K562 (cell line): Measurements from ENCODE around the gene KDM4C. TPM values are rescaled to one million over a fixed set of nuclear protein-coding genes. Genes with fewer than 3 reads are reported as not detected.

ENCODE experiments used
- ATAC-seq: fragments of 200-7000 bp; cut with Tn5 transposase; 3 replicates; pipeline ENCODE4 v1.9.1; 2020; ENCODE audit warnings: moderate library complexity
- BruUV-seq: library from RNA; stranded (reverse); fragments of 400-500 nt; replicated peaks from 2 replicates; lab custom pipeline; 2021; lab: Mats Ljungman, UMichigan
- CTCF ChIA-PET: fragments of 300-600 bp; formaldehyde crosslinking; extraction: SDS; loops from one replicate; lab custom pipeline; 2021; ENCODE audit warnings: low intra/inter-chr PET ratio; lab: Yijun Ruan, JAX
- POLR2A ChIA-PET: fragments of 300-600, 350-650 bp; sonication (Branson Sonifier 250); formaldehyde crosslinking; extraction: SDS; loops from one replicate; lab custom pipeline; 2021; ENCODE audit warnings: antibody characterized with exemption, inconsistent platforms; lab: Yijun Ruan, JAX
- DNase-seq, 4 experiments: peaks; one replicate each; pipeline versions ENCODE4 v3.0.0 to v3.0.0-alpha.2; 2011 to 2018; ENCODE audit warnings: low spot score in 3 of 4, mixed read lengths in 3 of 4; ENCODE audit errors: extremely low read depth in 1 of 4
- FAIRE-seq: peaks from 2 replicates; lab custom pipeline; 2011; peaks lifted over from hg19 to GRCh38; lab: Jason Lieb, UNC
- H2AFZ ChIP-seq: 2 replicates; pipeline ENCODE4 v1.6.0; 2011; ENCODE audit warnings: low read depth, low read length, control low read depth, inconsistent platforms
- H3K27ac ChIP-seq: fragments of 200-600 bp; 3 replicates; pipeline ENCODE4 v1.8.0; 2011; ENCODE audit warnings: low read depth, mild to moderate bottlenecking, control low read depth, inconsistent platforms, low read length, moderate library complexity, mixed read lengths; ENCODE audit errors: extremely low read depth
- H3K27me3 ChIP-seq, 2 experiments: fragments of 300-600 bp in 1 of 2; 2 replicates in 1 of 2; 3 replicates in 1 of 2; pipeline versions ENCODE4 v1.6.0 to v1.8.0; 2011; ENCODE audit warnings: inconsistent platforms in 2 of 2, low read length in 2 of 2, mild to moderate bottlenecking in 1 of 2, mixed read lengths in 1 of 2, moderate library complexity in 1 of 2; ENCODE audit not compliant: control insufficient read depth in 2 of 2, insufficient read depth in 2 of 2
- H3K36me3 ChIP-seq: fragments of 300-600 bp; 3 replicates; pipeline ENCODE4 v1.8.0; 2011; ENCODE audit warnings: mild to moderate bottlenecking, low read length, inconsistent platforms; ENCODE audit not compliant: control insufficient read depth, insufficient read depth
- H3K4me1 ChIP-seq, 2 experiments: fragments of 200-600 bp in 1 of 2; replicated peaks in 1 of 2; 2 replicates in 1 of 2; 3 replicates in 1 of 2; pipeline versions ENCODE4 v1.5.1 to v1.8.0; 2011; ENCODE audit warnings: inconsistent platforms in 2 of 2, low read length in 2 of 2, mild to moderate bottlenecking in 1 of 2, mixed read lengths in 1 of 2, moderate library complexity in 1 of 2; ENCODE audit not compliant: control insufficient read depth in 2 of 2, insufficient read depth in 2 of 2
- H3K4me2 ChIP-seq: 2 replicates; pipeline ENCODE4 v1.6.1; 2011; ENCODE audit warnings: low read length, control low read depth, inconsistent platforms, mixed read lengths; ENCODE audit not compliant: insufficient read depth
- H3K4me3 ChIP-seq: fragments of 200-600 bp; sonication (generic), shearing (Covaris generic); 2 replicates; pipeline ENCODE4 v1.5.1; 2016; ENCODE audit warnings: control low read depth, inconsistent platforms
- H3K79me2 ChIP-seq: fragments of 200-600 bp; 3 replicates; pipeline ENCODE4 v1.8.0; 2011; ENCODE audit warnings: low read length, inconsistent platforms; ENCODE audit not compliant: control insufficient read depth, insufficient read depth
- H3K9ac ChIP-seq, 2 experiments: 2 replicates each; pipeline versions ENCODE4 v1.6.0 to v1.6.1; 2011; ENCODE audit warnings: low read depth in 2 of 2, low read length in 2 of 2, control low read depth in 1 of 2, inconsistent platforms in 1 of 2, mild to moderate bottlenecking in 1 of 2, mixed read lengths in 1 of 2; ENCODE audit not compliant: insufficient read depth in 1 of 2
- H3K9me1 ChIP-seq: one replicate; pipeline ENCODE4 v1.6.0; 2011; ENCODE audit warnings: inconsistent platforms, mild to moderate bottlenecking, low read length, moderate library complexity; ENCODE audit not compliant: control insufficient read depth, insufficient read depth
- H3K9me3 ChIP-seq: replicated peaks from 2 replicates; pipeline ENCODE4 v1.5.1; 2011; ENCODE audit warnings: low read depth, low read length, inconsistent platforms; ENCODE audit not compliant: control insufficient read depth, insufficient read depth
- H4K20me1 ChIP-seq: replicated peaks from 2 replicates; pipeline ENCODE4 v1.6.1; 2011; ENCODE audit warnings: low read length, inconsistent platforms, mixed read lengths; ENCODE audit not compliant: control insufficient read depth, insufficient read depth
- ESRRB ChIP-seq: fragments of 250-450 bp; sonication (Bioruptor Pico); IDR thresholded peaks from 2 replicates; pipeline ENCODE4 v1.5.0; 2020; ENCODE audit warnings: mild to moderate bottlenecking, moderate library complexity, borderline replicate concordance
- KLF1 ChIP-seq: fragments of 450-650 bp; IDR thresholded peaks from 2 replicates; pipeline ENCODE4 v1.6.1; 2016; ENCODE audit warnings: missing genetic modification characterization, missing compliant biosample characterization
- MTF1 ChIP-seq: fragments of 250-450 bp; sonication (Bioruptor Pico); IDR thresholded peaks from 2 replicates; pipeline ENCODE4 v1.9.0; 2021; ENCODE audit warnings: moderate library complexity, mild to moderate bottlenecking, inconsistent platforms, borderline replicate concordance
- NCOA2 ChIP-seq, 2 experiments: fragments of 450-650 bp; IDR thresholded peaks; 2 replicates each; pipeline ENCODE4 v1.6.1; 2018; ENCODE audit warnings: mild to moderate bottlenecking in 2 of 2, moderate library complexity in 1 of 2; ENCODE audit not compliant: partially characterized antibody in 2 of 2
- PHF8 ChIP-seq: fragments of 200-600 bp; sonication (generic); IDR thresholded peaks from 2 replicates; pipeline ENCODE4 v1.6.1; 2012; ENCODE audit warnings: mixed run types, mild to moderate bottlenecking, inconsistent platforms, low read length, moderate library complexity, borderline replicate concordance
- PML ChIP-seq: IDR thresholded peaks from 2 replicates; pipeline ENCODE4 v1.6.1; 2012; ENCODE audit warnings: low read length, inconsistent platforms
- RNF2 ChIP-seq: sonication (generic); IDR thresholded peaks from 2 replicates; pipeline ENCODE4 v1.6.1; 2016
- SETDB1 ChIP-seq: IDR thresholded peaks from one replicate; pipeline ENCODE4 v1.6.1; 2012; ENCODE audit warnings: low read length, control low read depth, inconsistent platforms
- STAG1 ChIP-seq: sonication (generic); formaldehyde crosslinking; IDR thresholded peaks from 2 replicates; pipeline ENCODE4 v1.5.0; 2020; ENCODE audit warnings: missing genetic modification reagents, borderline replicate concordance
- TAF15 ChIP-seq: fragments of 200-400 bp; formaldehyde crosslinking; IDR thresholded peaks from 2 replicates; pipeline ENCODE4 v1.6.1; 2017; ENCODE audit warnings: mild to moderate bottlenecking, low read depth, low read length, moderate library complexity
- TEAD4 ChIP-seq, 2 experiments: sonication (generic) in 1 of 2; formaldehyde crosslinking in 1 of 2; IDR thresholded peaks; 2 replicates each; pipeline versions ENCODE4 v1.6.1 to v1.8.0; 2012 to 2022; ENCODE audit warnings: borderline replicate concordance in 1 of 2, inconsistent platforms in 1 of 2, low read length in 1 of 2, mild to moderate bottlenecking in 1 of 2, missing genetic modification reagents in 1 of 2
- TFAM ChIP-seq: fragments of 250-450 bp; sonication (Bioruptor Pico); conservative IDR thresholded peaks from 2 replicates; pipeline ENCODE4 v1.5.0; 2021; ENCODE audit warnings: mild to moderate bottlenecking, moderate library complexity
- ZBTB2 ChIP-seq: fragments of 450-650 bp; IDR thresholded peaks from 2 replicates; pipeline ENCODE4 v1.6.1; 2016; ENCODE audit warnings: antibody characterized with exemption
- ZNF146 ChIP-seq: IDR thresholded peaks from one replicate; pipeline ENCODE4 v1.6.1; 2018; ENCODE audit warnings: missing compliant biosample characterization; ENCODE audit not compliant: unreplicated experiment
- ZNF436 ChIP-seq: fragments of 250-450, 450-650 bp; sonication (Bioruptor Pico); formaldehyde crosslinking; IDR thresholded peaks from 2 replicates; pipeline ENCODE4 v1.7.0; 2020; ENCODE audit warnings: mild to moderate bottlenecking
- ZNF551 ChIP-seq: fragments of 250-450 bp; sonication (Bioruptor Pico); IDR thresholded peaks from 2 replicates; pipeline ENCODE4 v1.5.0; 2021; ENCODE audit warnings: mild to moderate bottlenecking, moderate library complexity
- ZNF699 ChIP-seq: fragments of 250-450 bp; sonication (Bioruptor Pico); IDR thresholded peaks from 2 replicates; pipeline ENCODE4 v1.8.0; 2021; ENCODE audit warnings: mild to moderate bottlenecking, moderate library complexity; ENCODE audit not compliant: insufficient replicate concordance
- WGBS: fragments of 100-300 bp; shearing (Covaris generic); methylation state at CpG from one replicate; pipeline ENCODE4 v1.1.6; 2016; ENCODE audit warnings: low coverage, mixed read lengths; ENCODE audit not compliant: insufficient coverage; ENCODE audit errors: missing lambda C conversion rate; 5-methylcytosine and 5-hydroxymethylcytosine counted together
- in situ Hi-C: fragments of 300-500 bp; cut with MboI; formaldehyde crosslinking; loops from 4 replicates; pipeline ENCODE4 v1.15.0; 2018; ENCODE audit warnings: inconsistent platforms, mixed read lengths
- intact Hi-C: fragments of 100-400 bp; cut with micrococcal nuclease; formaldehyde crosslinking; loops from 2 replicates; pipeline ENCODE4 v1.14.2; 2022
- polyA plus RNA-seq, 8 experiments: library from polyadenylated mRNA; depleted of rRNA in 4 of 8; stranded (reverse) in 5 of 8; unstranded in 3 of 8; fragments of >200 nt; fragmentation: Nextera tagmentation in 2 of 8; fragmentation: Illumina TruSeq in 1 of 8; extraction: Ambion mirVana in 2 of 8; extraction: Trizol in 1 of 8; gene quantifications; 2 replicates each; pipeline versions ENCODE4 v1.2.1 to v1.2.3, GENCODE V29; 2011 to 2014; ENCODE audit warnings: inconsistent platforms in 1 of 8, missing spikeins in 1 of 8
- total RNA-seq, 7 experiments: library from RNA; depleted of rRNA in 6 of 7; stranded (reverse); fragments of >200 nt in 6 of 7; fragmentation: Illumina TruSeq in 2 of 7; extraction: Trizol in 2 of 7; gene quantifications; 2 replicates each; pipeline versions ENCODE4 v1.2.1 to v1.2.3, GENCODE V29; 2011 to 2021; ENCODE audit warnings: low replicate concordance in 1 of 7

KDM4C gene
- total and polyA plus RNA-seq, 9 of the 15 experiments (the other 6 are each of a cell fraction or from before 2014, with no cell fraction given): 5.4 to 17.0 (median 12.6) TPM

- WGBS: 61% methylated on average over 3 of the region's 3 CpGs
- Histone ChIP-seq H3K9me1 (peaks cover 2% of the 10 kb centered on the region), H3K4me2 (no peak overlapping the region), H3K27ac (no peak overlapping the region), H3K79me2 (peaks cover 82% of the 10 kb centered on the region), H3K4me1 (peaks cover 0 to 22% of the 10 kb centered on the region in 2 experiments; a peak in 3 of 5 replicates), H3K9me3 (no peaks in the 10 kb centered on the region), H3K4me3 (no peak overlapping the region), H3K9ac (no peak overlapping the region), H4K20me1 (peaks cover 23% of the 10 kb centered on the region), H3K27me3 (no peaks in the 10 kb centered on the region), H3K36me3 (no peaks in the 10 kb centered on the region), H2AFZ (no peak overlapping the region)
- POLR2A ChIA-PET: no interaction called here
- TF ChIP-seq ZNF551 (CRISPR knock-in tag) (no peak), TEAD4 (IDR thresholded peaks at IDR 0.05; ENCODE audit: low read length) (no peak), TEAD4 (CRISPR knock-in tag; IDR thresholded peaks at IDR 0.05; ENCODE audit: borderline replicate concordance) (no peak), SETDB1 (no peak), NCOA2 (IDR thresholded peaks at IDR 0.05; ENCODE audit: partially characterized antibody in 2 of 2) (no peak), TAF15 (no peak), RNF2 (no peak)
- intact Hi-C loops: no loop called here
- DNase-seq: no peak
- BruUV-seq: no TSS peak
- in situ Hi-C loops: no loop called here
- CTCF ChIA-PET: no interaction called here
- no peak for FAIRE-seq
- ATAC-seq: no peak
These were observed 25.2 kb downstream of the KDM4C start for GRCh38 chr9:6782981-6783380.

GRCh38 chr9:6783753-6784152 is 26.0 kb downstream of the KDM4C start:
- intact Hi-C loops (no loop called here), in situ Hi-C loops (no loop called here)
- no peaks in the 10 kb centered on the region for H3K9me3 ChIP-seq
- POLR2A ChIA-PET: interaction anchor here (1.3 kb wide), 1 partner anchor 103 kb away, joined by 3 read pairs; no protein-coding TSS in a partner anchor
- H3K36me3 ChIP-seq: no peaks in the 10 kb centered on the region
- H2AFZ ChIP-seq: no peak overlapping the region
- WGBS: no CpG with 5 or more reads among the region's 1 CpG
- CTCF ChIA-PET: no interaction called here
- peaks cover 90% of the 10 kb centered on the region for H3K79me2 ChIP-seq
- BruUV-seq: no TSS peak
- no peak overlapping the region for H3K4me2 ChIP-seq
- peaks cover 2% of the 10 kb centered on the region for H3K9me1 ChIP-seq
- no peak for ATAC-seq
- no peak for DNase-seq
- no peaks in the 10 kb centered on the region for H3K27me3 ChIP-seq
- no peak overlapping the region for H3K9ac ChIP-seq
- H3K4me1 ChIP-seq: peaks cover 0 to 24% of the 10 kb centered on the region in 2 experiments; a peak in 3 of 5 replicates
- peaks cover 25% of the 10 kb centered on the region for H4K20me1 ChIP-seq
- no peak for FAIRE-seq
- H3K27ac ChIP-seq: no peak overlapping the region
- no peak overlapping the region for H3K4me3 ChIP-seq
- TF ChIP-seq ZBTB2 (no peak), ESRRB (CRISPR knock-in tag) (no peak), PML (no peak), ZNF699 (CRISPR knock-in tag) (no peak), MTF1 (CRISPR knock-in tag) (no peak), ZNF146 (CRISPR knock-in tag) (no peak), STAG1 (CRISPR knock-in tag) (no peak), KLF1 (no peak), PHF8 (no peak), ZNF436 (CRISPR knock-in tag) (no peak), TFAM (CRISPR knock-in tag) (no peak)
